Measurements from ENCODE around the gene PLCH2. TPM values are rescaled to one million over a fixed set of nuclear protein-coding genes. Genes with fewer than 3 reads are reported as not detected.

PLCH2 gene
- polyA plus RNA-seq, 1 of the 3 experiments (the other 2 are of a cell fraction): 0.08 TPM

DNA sequence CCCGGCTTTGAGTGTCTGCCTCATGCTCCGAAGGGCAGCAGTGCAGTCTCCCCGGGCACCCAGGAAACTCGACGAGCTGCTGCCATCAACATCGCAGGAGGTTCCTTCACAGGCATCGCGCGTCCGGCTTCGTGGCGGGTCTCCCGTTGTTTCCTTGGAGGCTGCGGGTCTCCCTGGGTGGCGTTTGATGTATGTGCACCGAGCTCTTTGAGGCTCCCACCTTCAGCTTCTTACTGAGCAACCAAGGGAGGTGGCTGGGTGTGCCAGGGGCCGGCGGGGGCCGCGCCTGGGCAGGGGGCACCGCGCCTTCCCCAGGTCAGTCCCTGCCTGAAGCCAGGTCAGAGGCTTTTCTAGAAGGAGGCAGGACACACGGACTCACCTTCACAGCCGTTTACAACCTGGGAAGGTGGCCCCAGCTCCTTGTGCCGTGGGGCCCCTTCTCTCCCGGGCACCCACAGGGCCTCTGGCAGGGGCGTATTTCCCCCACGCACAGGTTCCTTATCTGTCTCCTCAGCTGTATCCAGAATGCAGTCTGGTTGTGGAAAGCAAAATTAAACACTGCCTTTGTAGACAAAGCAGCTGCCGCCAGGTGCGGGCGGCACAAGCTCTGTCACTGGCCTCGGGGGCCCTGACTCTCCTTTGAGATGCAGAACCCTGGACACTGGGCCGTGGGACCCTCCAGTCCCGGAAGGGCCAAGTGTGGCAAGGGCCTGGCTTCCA, 42.0 kb upstream of the PLCH2 start:
- WGBS (ENCODE audit: low lambda C conversion rate): 40% methylated on average over 1 of the region's 34 CpGs
- no peak for TF ChIP-seq EZH2phosphoT487 (IDR thresholded peaks at IDR 0.05; ENCODE audit: borderline replicate concordance, low read depth)
- TF ChIP-seq CHD2 (IDR thresholded peaks at IDR 0.05; ENCODE audit: low read length, partially characterized antibody): no peak
- no peak for TF ChIP-seq GATA2 (CRISPR knock-in tag; IDR thresholded peaks at IDR 0.05)
- H3F3A ChIP-seq (replicated peaks; ENCODE audit: insufficient read depth): no peaks in the 10 kb centered on the region
- no peak overlapping the region for H3K9ac ChIP-seq
- no peaks in the 10 kb centered on the region for H3K79me2 ChIP-seq (ENCODE audit: insufficient read depth)
- H3K36me3 ChIP-seq (replicated peaks in 1 of 2; ENCODE audit: control insufficient read depth in 1 of 2, insufficient read depth in 2 of 2, low read length in 1 of 2): no peaks in the 10 kb centered on the region
- ChIA-PET POLR2A (interaction anchor here (1.2 kb wide), 1 partner anchor 16 kb away, joined by 4 read pairs; no protein-coding TSS in a partner anchor), CTCF (interaction anchor here (1.0 to 1.6 kb wide), 6 partner anchors 10 to 352 kb away, joined by 3 to 6 read pairs (median 5); no protein-coding TSS in a partner anchor)
- H3K4me1 ChIP-seq (ENCODE audit: control insufficient read depth in 1 of 2, insufficient read depth in 2 of 2, low read depth in 1 of 2, low read length in 1 of 2): peaks cover 0 to 3% of the 10 kb centered on the region in 2 experiments; a peak in 1 of 4 replicates
- no peaks in the 10 kb centered on the region for H3K9me3 ChIP-seq
- H3K9me2 ChIP-seq: no peaks in the 10 kb centered on the region
- no peak overlapping the region for H3K4me2 ChIP-seq
- no peak for DNase-seq
- H3K4me3 ChIP-seq (ENCODE audit: low read depth in 2 of 2, low read length in 1 of 2): no peak overlapping the region
- H3K27me3 ChIP-seq (ENCODE audit: insufficient read depth): peaks cover 11% of the 10 kb centered on the region
- no peaks in the 10 kb centered on the region for H4K20me1 ChIP-seq (ENCODE audit: insufficient read depth)
- no peak overlapping the region for H3K27ac ChIP-seq (ENCODE audit: low read depth in 2 of 2, low read length in 1 of 2)
- H2AFZ ChIP-seq (ENCODE audit: low read depth): no peak overlapping the region

DNA sequence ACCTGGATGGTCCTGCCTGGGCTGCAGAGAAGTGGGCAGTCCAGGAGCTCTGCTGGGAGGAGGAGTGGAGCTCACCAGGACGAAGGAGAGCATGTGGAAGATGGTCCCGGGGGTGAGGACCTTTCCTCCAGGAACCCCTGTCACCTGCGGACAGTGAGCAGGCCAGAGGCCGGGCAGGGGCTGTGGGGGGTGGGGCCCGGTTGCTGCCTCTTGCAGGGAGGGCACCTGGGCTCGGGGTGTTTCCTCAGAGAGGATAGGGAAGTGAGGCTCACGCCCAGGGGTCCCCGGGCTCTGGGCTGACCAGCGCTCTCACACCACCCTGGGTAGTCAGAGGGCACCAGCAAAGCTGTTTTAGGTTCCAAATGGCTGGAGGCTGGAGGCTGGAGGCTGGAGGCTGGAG, 41.0 kb upstream of the PLCH2 start:
- Histone ChIP-seq H3K9ac (no peak overlapping the region), H3K27ac (ENCODE audit: low read depth in 2 of 2, low read length in 1 of 2) (no peak overlapping the region), H3K9me2 (no peaks in the 10 kb centered on the region), H3K27me3 (ENCODE audit: insufficient read depth) (peaks cover 11% of the 10 kb centered on the region), H3K79me2 (ENCODE audit: insufficient read depth) (no peaks in the 10 kb centered on the region), H2AFZ (ENCODE audit: low read depth) (no peak overlapping the region), H3K4me1 (ENCODE audit: control insufficient read depth in 1 of 2, insufficient read depth in 2 of 2, low read depth in 1 of 2, low read length in 1 of 2) (peaks cover 0 to 3% of the 10 kb centered on the region in 2 experiments; a peak in 1 of 4 replicates), H3K4me2 (no peak overlapping the region), H3K36me3 (replicated peaks in 1 of 2; ENCODE audit: control insufficient read depth in 1 of 2, insufficient read depth in 2 of 2, low read length in 1 of 2) (no peaks in the 10 kb centered on the region), H3K9me3 (no peaks in the 10 kb centered on the region), H4K20me1 (ENCODE audit: insufficient read depth) (no peaks in the 10 kb centered on the region), H3K4me3 (ENCODE audit: low read depth in 2 of 2, low read length in 1 of 2) (no peak overlapping the region), H3F3A (replicated peaks; ENCODE audit: insufficient read depth) (no peaks in the 10 kb centered on the region)
- POLR2A ChIA-PET: no interaction called here
- no peak for DNase-seq
- WGBS (ENCODE audit: low lambda C conversion rate): 10% methylated on average over 7 of the region's 9 CpGs
- TF ChIP-seq RCOR1 (IDR thresholded peaks at IDR 0.05; ENCODE audit: low read length) (no peak), FOSL2 (IDR thresholded peaks at IDR 0.05; ENCODE audit: borderline replicate concordance, low read depth) (no peak), FOXJ3 (CRISPR knock-in tag; IDR thresholded peaks at IDR 0.05) (no peak), NFIC (IDR thresholded peaks at IDR 0.05; ENCODE audit: borderline replicate concordance) (no peak), RXRA (IDR thresholded peaks at IDR 0.05; ENCODE audit: borderline replicate concordance, low read depth) (no peak), CHD2 (IDR thresholded peaks at IDR 0.05; ENCODE audit: low read length, partially characterized antibody) (no peak)
- TF ChIP-seq, protein P1, sequence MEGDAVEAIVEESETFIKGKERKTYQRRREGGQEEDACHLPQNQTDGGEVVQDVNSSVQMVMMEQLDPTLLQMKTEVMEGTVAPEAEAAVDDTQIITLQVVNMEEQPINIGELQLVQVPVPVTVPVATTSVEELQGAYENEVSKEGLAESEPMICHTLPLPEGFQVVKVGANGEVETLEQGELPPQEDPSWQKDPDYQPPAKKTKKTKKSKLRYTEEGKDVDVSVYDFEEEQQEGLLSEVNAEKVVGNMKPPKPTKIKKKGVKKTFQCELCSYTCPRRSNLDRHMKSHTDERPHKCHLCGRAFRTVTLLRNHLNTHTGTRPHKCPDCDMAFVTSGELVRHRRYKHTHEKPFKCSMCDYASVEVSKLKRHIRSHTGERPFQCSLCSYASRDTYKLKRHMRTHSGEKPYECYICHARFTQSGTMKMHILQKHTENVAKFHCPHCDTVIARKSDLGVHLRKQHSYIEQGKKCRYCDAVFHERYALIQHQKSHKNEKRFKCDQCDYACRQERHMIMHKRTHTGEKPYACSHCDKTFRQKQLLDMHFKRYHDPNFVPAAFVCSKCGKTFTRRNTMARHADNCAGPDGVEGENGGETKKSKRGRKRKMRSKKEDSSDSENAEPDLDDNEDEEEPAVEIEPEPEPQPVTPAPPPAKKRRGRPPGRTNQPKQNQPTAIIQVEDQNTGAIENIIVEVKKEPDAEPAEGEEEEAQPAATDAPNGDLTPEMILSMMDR (IDR thresholded peaks at IDR 0.05): no peak
- TF ChIP-seq, protein P2, sequence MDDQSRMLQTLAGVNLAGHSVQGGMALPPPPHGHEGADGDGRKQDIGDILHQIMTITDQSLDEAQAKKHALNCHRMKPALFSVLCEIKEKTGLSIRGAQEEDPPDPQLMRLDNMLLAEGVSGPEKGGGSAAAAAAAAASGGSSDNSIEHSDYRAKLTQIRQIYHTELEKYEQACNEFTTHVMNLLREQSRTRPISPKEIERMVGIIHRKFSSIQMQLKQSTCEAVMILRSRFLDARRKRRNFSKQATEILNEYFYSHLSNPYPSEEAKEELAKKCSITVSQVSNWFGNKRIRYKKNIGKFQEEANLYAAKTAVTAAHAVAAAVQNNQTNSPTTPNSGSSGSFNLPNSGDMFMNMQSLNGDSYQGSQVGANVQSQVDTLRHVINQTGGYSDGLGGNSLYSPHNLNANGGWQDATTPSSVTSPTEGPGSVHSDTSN (IDR thresholded peaks at IDR 0.05): no peak
- CTCF ChIA-PET: interaction anchor here (1.3 to 1.6 kb wide), 3 partner anchors 11 to 351 kb away, joined by 4 to 6 read pairs (median 6); no protein-coding TSS in a partner anchor
